Measurements from ENCODE around the gene VPS13D.
"Not testable (repeated sequence)": the region's sequence is repeated elsewhere in the genome, so short reads cannot be mapped to it uniquely, and the experiment has no call there.

VPS13D gene

DNA sequence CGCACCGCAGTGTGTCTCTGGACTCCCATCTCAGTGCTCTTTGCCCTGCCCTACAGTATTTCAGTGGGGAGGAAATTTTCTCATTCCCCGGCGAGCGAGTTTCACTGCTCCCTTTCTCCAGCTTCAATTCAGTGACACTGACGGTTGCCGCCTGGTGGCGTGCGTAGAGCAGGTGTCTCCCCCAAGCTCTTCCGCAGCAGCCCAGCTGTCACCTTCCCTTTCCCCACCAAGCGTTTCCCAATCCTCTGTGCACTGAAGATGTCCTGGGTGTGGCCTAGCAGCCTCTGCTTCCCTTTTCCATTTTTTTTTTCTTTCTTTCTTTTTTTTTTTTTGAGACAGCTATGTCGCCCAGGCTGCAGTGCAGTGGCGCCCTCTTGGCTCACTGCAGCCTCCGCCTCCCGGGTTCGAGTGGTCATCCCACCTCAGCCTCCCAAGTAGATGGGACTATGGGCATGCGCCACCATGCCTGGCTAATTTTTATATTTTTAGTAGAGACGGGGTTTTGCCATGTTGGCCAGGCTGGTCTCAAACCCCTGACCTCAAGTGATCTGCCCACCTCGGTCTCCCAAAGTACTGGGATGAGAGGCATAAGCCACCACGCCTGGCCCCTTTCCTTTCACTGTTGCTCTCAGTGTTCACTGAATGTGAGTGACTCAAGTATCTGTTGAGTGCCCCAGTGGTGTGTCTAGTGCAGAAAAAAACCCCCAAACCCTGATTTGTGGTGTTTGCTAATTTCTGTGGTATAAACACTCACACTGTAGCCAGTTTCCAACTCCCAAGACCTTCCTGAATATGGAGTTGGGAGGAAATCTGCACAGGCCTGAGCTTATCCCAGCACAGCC is 33.0 kb upstream of the VPS13D start:
- DNase-seq, result peak; percentile 72

DNA sequence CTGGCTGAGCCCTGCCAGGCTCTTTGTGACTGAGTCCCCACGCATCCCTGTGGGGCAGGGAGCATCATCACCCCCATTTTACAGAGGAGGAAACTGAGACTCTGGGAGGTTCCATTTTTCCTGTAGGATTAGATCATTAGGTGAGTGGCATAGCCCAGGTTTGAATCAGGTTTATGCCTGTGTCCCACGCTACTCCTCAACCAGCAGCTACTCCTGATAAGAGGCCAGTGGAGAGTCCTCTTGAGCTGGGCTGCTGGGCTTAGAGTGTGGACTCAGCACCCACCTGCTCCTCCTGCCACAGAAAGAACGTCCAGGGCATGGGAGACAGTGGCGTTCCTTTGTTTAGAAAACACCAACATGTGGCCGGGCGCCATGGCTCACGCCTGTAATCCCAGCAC is 32.3 kb upstream of the VPS13D start:
- no peak for DNase-seq

DNA sequence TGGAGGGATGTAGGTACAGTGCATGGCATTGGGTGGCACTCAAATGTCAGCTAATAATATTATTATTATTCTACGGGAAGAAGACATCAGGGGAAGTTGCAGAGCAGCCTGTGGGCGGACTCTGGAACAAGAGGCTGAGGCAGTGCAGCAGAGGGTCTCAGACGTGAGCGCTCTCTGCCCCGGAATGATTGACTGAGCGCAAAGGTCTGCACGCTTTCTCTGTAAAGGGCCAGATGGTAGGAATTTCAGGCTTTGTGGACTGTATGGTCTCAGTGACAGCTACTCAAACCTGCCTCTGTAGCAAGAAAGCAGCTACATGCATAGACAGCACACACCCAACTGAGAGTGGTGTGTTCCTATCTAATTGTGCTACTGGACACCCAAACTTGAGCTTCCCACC is 29.6 kb upstream of the VPS13D start:
- no peak for DNase-seq

DNA sequence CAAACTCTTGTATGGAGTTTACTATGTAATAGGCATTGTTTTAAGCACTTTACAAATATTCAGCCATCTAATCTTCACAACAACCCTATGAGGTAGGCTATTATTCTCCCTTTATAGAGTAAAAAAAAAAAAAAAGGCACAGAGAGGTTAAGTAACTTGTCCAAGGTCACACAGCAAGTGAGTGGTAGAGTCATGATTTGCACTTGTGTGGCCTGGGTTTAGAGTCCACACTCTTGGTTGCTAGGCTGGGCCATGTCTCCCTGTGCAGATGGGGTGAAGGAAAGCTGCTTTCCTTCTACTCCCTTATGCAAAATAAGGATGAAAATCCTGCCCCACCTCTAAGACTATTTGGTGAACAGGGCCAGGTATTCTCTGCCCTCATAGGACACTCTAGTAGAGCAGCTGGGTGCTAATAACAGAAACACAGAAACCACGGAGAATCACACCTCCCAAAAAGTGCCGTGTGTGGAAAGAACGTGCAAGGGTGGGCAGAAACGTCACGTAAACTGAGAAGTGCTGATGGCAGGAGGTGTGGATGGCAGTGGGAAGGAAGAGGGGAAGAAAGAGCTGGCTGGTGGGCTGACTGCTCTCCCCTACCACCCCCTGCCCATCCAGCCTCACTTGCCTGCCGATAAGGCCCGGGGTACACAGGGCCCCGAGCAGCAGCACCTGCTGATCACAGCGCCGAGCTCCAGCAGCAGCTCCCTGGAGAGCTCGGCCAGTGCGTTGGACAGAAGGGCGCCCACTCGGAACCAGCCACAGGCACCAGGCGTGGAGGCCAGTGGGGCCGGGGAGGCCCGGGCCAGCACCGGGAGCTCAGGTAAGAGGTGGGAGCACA is 28.3 kb upstream of the VPS13D start:
- no peak for DNase-seq

GRCh38 chr1:12202190-12202497 is 27.7 kb upstream of the VPS13D start:
- no peak for DNase-seq

GRCh38 chr1:12202577-12202976 is 27.3 kb upstream of the VPS13D start:
- no peak for DNase-seq

DNA sequence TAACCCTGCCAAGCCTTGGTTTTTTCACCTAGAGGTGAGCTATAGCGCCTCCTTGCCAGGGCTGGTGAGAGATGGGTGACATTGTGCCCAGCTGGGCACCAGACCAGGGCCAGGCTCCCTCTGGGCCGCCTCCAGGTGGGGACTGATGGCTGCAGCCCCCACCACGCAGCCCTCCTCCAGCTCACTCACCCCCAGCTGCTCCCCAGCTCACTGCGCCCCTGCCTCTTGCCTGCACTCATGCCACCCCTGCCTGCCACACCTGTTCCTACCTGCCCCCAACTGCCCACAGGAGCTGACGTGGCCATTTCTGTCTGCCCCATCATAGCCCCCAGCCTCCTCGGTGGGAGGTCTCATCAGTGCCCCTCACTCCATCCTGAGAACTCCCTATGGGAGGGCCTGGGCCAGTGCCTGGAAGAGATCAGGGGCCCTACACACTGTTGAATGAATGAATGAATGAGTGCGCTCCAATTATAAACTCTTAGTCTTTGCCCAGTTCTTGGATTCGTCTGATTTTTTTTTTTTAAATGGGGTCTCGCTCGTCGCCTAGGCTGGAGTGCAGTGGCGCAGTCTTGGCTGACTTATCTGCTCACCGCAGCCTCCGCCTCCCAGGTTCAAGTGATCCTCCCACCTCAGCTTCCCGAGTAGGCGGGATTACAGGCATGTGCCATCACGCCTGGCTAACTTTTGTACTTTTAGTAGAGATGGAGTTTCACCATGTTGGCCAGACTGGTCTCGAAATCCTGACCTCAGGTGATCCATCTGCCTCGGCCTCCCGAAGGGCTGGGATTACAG is 26.4 kb upstream of the VPS13D start:
- no peak for DNase-seq

- DNase-seq, result no peak
Measured at GRCh38 chr1:12204140-12204539, 25.7 kb upstream of the VPS13D start.

DNA sequence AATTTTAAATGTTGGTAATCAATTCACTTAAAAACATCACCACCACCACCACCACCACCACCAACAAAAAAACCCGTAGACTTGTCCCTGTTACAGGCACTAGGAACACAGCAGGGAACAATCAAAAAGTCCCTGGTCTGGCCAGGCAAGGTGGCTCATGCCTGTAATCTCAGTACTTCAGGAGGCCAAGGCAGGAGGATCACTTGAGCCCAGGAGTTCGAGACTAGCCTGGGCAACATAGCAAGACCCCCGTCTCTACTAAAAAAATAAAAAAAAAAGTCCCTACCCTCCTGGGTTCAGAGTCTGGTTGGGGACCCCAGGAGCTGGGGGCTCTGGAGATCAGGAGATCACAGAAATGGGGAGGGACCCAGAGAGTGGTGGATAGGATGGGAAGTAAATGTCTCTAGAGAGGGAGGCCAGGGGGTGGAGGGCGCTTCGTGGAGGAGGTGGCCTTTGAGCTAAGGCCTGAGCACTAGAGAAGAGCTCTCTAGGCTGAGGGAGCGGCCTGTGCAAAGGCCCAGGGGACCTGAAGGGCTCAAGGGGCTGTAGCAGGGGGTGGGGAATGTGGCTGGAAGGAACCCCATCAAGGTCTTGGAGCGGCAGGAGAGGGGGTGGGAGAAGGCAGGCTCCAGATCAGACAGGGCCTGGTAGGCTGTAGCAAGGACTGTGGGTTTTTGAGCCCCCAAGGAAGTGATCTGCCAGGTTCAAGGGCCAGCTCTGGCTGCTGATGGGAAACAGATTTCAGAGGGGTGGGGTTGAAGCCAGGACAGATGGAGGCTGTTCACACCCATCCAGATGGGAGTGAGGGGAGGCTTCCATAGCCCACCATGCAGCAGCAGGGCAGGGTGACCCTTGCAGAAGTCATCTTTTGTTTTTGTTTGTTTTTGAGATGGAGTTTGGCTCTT is 24.8 kb upstream of the VPS13D start:
- no peak for DNase-seq

DNA sequence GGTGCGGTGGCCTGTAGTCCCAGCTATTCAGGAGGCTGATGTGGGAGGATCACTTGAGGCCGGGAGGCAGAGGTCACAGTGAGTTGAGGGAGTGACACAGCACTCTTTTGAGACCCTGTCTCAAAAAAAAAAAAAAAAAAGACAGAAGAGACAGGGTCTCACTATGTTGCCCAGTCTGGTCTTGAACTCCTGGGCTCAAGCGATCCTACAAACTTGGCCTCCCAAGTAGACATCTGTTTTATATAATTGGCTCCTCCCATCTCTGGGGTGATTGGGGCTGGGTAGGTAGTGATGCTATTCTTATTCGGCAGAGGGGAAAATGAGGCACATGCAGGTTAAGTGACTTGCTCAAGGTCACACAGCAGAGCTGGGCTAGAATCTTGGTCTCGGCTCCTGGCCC is 23.6 kb upstream of the VPS13D start:
- DNase-seq, result no peak

DNA sequence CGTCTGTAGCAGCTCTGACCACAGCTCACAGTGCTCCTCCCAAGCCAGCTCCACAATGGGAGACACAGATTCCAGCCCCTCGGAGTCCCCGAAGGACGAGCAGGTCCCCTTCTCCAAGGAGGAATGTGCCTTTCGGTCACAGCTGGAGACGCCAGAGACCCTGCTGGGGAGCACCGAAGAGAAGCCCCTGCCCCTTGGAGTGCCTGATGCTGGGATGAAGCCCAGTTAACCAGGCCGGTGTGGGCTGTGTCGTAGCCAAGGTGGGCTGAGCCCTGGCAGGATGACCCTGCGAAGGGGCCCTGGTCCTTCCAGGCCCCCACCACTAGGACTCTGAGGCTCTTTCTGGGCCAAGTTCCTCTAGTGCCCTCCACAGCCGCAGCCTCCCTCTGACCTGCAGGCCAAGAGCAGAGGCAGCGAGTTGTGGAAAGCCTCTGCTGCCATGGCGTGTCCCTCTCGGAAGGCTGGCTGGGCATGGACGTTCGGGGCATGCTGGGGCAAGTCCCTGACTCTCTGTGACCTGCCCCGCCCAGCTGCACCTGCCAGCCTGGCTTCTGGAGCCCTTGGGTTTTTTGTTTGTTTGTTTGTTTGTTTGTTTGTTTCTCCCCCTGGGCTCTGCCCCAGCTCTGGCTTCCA is 22.9 kb upstream of the VPS13D start:
- no peak for DNase-seq

DNA sequence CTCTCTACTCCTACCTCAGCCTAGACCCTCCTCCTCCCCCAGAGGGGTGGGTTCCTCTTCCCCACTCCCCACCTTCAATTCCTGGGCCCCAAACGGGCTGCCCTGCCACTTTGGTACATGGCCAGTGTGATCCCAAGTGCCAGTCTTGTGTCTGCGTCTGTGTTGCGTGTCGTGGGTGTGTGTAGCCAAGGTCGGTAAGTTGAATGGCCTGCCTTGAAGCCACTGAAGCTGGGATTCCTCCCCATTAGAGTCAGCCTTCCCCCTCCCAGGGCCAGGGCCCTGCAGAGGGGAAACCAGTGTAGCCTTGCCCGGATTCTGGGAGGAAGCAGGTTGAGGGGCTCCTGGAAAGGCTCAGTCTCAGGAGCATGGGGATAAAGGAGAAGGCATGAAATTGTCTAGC is 21.6 kb upstream of the VPS13D start:
- DNase-seq, result no peak

DNA sequence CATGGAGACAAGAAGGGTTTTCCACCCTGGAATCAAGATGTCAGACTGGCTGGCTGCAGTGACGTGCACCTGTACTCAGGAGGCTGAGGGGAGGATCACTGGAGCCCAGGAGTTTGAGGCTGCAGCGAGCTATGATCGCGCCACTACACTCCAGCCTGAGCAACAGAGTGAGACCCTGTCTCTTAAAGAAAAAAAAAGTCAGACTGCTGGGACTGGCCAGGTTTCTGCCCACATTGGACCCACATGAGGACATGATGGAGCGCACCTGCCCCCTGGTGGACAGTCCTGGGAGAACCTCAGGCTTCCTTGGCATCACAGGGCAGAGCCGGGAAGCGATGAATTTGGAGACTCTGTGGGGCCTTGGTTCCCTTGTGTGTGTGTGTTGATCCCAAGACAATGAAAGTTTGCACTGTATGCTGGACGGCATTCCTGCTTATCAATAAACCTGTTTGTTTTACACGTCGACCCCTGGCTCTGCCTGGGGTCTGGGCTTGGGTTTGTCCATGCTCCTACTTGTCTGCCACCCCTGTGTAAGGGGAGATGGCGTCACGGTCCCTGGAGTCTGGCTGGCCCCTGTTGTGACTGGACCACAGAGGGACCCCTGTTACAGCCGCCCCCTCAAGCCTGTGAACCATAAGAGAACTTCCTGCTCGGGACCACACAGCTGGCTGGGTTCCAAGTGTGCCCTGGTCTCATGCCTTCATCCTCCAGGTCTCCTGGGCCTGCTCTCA is 20.9 kb upstream of the VPS13D start:
- DNase-seq, result peak; percentile 91

DNA sequence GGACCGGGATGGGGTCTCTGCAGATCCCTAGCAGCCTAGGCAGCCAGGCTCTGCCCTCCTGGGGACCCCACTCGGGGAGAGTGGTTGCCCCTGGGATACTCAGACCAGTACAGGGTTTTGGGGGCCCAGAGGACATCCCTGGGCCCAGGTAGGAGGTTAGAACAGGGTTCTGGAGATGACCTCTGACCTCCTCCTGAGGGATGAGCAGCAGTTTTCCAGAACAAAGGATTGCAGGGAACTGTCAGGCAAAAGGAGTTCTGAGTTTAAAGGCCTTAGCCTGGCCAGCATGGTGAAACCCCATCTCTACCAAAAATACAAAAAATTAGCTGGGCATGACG is 20.4 kb upstream of the VPS13D start:
- no peak for DNase-seq

DNA sequence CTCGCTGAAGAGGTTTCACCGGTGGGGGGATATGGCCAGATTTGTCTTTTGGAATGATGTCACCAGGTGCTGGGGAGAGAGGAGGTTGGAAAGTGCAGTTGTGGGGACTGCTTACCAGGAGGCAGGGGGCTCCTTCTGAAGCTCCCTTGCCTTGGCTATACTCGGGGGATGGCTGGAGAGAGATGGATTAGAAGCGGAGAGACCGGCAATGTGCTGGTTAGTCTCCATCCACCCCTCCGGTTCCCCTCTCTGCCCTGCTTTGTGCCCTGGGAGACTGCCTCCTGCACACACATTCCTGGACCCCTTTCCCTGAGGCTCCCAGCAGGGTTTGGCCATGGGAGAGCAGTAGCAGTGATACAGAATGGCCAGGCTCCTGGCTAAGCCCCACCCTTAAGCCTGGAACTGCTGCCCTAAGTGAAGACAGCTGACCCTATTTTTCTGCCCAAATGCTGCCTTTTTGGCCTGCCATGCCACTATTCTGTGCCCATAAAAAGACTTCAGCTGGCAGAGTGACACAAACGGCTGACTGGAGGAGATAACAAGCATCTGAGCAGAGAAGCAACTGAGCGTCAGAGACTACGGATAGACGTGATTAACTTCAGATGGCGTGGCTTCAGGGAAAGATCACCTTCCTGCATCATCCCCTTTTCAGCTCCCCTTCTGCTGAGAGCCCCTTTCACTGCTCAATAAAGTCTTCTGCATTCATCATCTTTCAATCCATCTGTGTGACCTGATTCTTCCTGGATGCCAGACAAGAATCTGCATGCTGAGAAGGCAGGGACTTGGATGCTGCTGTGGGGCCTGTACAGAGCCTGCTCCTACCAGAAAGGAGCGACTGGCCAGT is 14.5 kb upstream of the VPS13D start:
- DNase-seq, result peak; percentile 85

DNA sequence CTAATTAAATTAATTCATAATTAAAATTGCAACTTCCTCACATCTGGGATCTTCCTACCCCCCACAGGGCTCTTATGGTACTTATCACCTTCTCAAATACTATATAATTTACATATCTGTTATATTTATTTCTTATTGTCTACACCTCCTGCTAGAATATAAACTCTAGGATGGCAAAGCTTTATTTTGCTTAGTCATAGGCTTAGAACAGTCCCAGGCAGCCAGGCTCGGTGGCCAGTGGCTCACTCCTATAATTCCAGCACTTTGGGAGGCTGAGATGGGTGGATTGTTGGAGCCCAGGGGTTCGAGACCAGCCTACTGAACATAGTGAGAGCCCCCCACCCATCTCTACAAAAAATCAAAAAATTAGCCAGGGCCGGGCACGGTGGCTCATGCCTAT is 10.0 kb upstream of the VPS13D start:
- no peak for DNase-seq

DNA sequence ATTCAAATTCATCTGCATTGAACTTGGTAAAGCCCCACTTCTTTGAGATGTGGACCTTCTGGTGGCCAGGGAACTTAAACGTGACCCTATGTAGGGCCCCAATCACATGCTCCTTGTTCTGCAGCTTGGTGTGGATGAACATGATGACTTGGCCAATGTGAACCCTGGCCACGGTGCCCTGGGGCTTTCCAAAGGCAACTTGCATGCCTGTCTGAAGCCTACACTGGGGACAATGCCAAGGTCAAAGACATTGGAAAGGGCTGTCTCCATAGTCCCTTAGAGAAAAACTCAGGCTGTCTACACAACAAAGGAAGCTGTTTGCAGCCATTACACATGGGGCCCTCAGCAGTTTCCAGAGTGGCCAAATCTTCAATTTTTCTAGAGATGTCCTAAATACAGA is 8.9 kb upstream of the VPS13D start:
- no peak for DNase-seq

DNA sequence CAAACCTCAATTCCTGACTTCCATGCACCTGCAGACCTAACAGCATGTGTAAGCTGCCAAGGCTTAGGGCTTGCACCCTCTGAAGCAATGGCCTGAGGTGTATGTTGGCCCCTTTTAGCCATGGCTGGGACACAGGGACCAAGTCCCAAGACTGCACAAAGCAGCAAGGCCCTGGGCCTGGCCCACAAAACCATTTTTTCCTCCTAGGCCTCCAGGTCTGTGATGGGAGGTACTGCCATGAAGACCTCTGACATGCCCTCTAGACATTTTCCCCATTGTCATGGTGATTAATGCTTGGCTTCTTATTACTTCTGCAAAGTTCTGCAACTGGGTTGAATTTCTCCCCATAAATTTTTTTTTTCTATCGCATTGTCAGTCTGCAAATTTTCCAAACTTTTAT is 7.1 kb upstream of the VPS13D start:
- not testable (repeated sequence) for DNase-seq

GRCh38 chr1:12224092-12224491 is 5.7 kb upstream of the VPS13D start:
- not testable (repeated sequence) for DNase-seq

GRCh38 chr1:12228979-12229378 is 851 bp upstream of the VPS13D start:
- DNase-seq, result no peak

Measured in hematopoietic multipotent progenitor cell treated with erythropoietin and hydrocortisone succinate and interleukin-3 and kit ligand, for 4 days (in vitro differentiated cells).